ENCODE measurements around the gene KRT83.

KRT83 gene

GRCh38 chr12:52313926-52314325 lies 7.3 kb downstream of the KRT83 start:
- no peak for TF ChIP-seq CTCF (IDR thresholded peaks at IDR 0.05; ENCODE audit: low read depth, low read length, missing control alignments)
- DNase-seq (ENCODE audit: low read depth), result no peak
- no peak overlapping the region for H3K4me3 ChIP-seq (ENCODE audit: low read depth, low read length)

DNA sequence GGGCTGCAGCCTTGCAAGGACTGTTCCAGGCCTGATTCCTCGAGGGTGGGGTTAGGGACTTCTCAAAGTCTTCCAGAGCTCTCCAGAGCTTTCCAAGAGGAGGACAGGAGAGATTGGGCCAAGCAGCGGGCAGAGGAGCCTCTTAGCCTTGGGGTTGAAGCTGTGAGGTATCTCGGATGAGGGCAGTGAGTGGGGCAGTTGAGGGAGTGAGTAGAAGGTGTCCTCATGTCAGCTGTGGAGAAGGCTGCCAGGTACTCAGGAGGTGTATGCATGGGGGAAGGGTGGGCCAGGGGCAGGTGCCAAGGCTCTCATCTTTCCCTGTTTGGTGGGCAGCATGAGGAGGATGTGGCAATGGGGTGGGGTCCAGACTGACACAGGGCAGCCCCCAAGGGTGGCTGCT lies 7.7 kb downstream of the KRT83 start:
- DNase-seq (ENCODE audit: low read depth), result no peak
- no peak overlapping the region for H3K4me3 ChIP-seq (ENCODE audit: low read depth, low read length)
- no peak for TF ChIP-seq CTCF (IDR thresholded peaks at IDR 0.05; ENCODE audit: low read depth, low read length, missing control alignments)

DNA sequence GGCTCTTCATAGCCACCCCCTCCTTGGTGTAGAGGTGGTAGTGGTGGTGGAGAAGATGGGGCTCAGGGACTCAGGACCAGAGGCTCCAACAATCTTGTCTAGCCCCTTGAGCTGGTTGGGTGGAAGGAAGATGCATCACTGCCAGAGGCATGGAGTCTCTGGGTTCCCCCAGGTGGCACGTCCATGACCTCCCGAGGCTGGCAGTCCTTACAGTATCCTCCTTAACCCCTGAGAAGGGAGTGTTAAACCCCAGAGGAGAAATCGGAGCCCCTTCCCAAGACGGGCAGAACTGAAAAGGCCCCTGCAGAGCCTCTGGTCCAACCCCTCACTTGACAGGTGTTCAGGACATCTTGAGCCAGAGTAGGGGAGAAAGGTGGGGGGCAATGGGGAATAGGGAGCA lies 9.1 kb downstream of the KRT83 start:
- H3K4me3 ChIP-seq (ENCODE audit: low read depth, low read length), result no peak overlapping the region
- no peak for DNase-seq (ENCODE audit: low read depth)
- TF ChIP-seq CTCF (IDR thresholded peaks at IDR 0.05; ENCODE audit: low read depth, low read length, missing control alignments), result no peak

DNA sequence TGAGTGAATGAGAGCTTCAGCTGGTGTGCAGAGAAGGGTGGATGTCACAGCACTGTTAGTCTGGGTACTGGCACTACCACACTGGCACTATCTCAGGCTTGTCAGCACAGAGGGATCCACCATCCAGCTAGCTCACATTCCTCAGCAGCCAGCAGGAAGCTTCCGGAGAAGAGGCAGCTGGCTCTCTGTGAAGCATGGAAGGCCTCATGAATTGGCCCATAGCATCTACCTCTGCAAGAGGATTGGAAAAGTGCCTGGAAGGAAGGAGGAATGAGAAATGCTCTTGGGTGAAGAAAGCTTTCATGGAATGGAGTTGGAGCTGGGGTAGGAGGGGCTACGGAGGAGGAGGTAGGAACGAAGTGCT lies 9.9 kb downstream of the KRT83 start:
- DNase-seq (ENCODE audit: low read depth), result no peak

DNA sequence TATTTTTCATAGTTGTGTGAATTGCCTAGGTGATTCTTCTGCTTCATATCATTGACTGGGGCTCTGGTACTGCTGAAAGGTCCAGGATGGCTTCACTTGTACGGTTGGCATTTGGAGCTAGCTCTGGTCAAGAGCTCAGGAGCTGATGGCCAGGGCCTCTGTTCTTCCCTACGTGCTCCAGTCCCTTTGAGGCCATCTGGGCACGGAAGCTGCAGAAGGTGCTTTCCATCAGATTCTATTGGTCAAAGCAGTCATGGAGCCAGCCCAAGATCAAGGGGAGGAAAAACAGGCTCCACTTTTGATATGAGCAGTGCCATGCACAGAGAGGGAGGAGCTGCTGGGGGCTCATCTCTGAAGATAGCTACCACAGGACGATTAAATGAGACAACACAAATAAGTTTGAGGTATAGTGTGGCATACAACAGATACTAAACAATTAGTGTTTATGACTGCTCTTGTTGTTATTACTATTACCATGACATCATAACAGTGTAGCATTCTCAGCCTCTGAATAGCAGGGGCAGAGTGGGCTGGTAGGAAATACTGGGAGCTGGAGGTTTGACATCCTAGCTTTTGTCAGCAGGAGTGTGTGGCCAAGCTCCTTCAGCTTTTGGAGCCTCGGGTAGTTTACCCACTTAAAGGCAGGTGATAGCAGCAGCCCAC lies 10.4 kb downstream of the KRT83 start:
- DNase-seq (ENCODE audit: low read depth), result no peak
- no peak overlapping the region for H3K4me3 ChIP-seq (ENCODE audit: low read depth, low read length)
- no peak for TF ChIP-seq CTCF (IDR thresholded peaks at IDR 0.05; ENCODE audit: low read depth, low read length, missing control alignments)

More for the DNA sequence above, 9.9 kb downstream of the KRT83 start:
- no peak for TF ChIP-seq CTCF (IDR thresholded peaks at IDR 0.05; ENCODE audit: low read depth, low read length, missing control alignments)
- no peak overlapping the region for H3K4me3 ChIP-seq (ENCODE audit: low read depth, low read length)

- no peak overlapping the region for H3K4me3 ChIP-seq (ENCODE audit: low read depth, low read length)
Observed at GRCh38 chr12:52308806-52309425, 12.3 kb downstream of the KRT83 start.

More at GRCh38 chr12:52308806-52309425, 12.3 kb downstream of the KRT83 start:
- no peak for TF ChIP-seq CTCF (IDR thresholded peaks at IDR 0.05; ENCODE audit: low read depth, low read length, missing control alignments)
- no peak for DNase-seq (ENCODE audit: low read depth)
